ENCODE measurements around the gene PRSS22.

DNA sequence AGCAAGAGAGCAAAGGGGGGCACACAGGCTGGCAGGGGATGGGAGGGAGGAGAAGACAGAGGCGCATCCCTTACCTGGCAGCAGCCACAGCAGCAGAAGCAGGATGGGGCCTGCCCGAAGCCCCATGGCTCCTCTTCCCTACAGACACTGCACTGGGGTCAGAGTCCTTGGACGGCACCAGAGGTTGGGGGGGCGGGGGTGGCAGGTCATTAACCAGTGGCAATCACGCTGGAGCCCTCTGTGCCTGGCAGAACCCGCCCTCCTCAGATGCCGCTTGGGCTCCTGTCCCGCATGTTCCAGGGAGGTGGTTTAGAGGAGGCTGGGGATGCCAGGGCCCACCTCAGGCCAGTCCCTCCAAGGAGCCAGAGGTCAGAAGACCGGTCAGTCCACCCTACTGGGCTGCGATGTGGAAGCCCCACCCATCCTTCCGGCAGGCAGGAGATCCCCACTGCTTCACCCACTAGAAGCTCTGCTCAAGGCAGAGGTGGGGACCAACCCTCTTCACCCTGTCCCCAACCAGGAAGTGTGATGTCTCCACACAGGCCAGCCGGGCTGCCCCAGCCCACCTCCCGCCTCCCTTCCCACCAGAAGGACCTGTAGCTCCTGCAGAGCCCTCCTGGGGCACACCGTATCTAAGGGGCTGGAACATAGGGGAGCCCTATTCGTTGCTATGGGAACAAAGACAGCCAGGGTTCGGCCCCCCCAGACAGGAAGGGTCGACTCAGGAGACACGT lies 16.2 kb downstream of the PRSS22 start:
- TF ChIP-seq REST (IDR thresholded peaks at IDR 0.05; ENCODE audit: insufficient read depth in 1 of 2, low read depth in 2 of 2, low read length in 2 of 2), result no peak
- no peak for TF ChIP-seq TAF1 (IDR thresholded peaks at IDR 0.05; ENCODE audit: borderline replicate concordance, insufficient read depth, low read length)
- no peak for TF ChIP-seq POLR2AphosphoS5 (IDR thresholded peaks at IDR 0.05; ENCODE audit: low read depth, low read length)
- TF ChIP-seq SIN3A (IDR thresholded peaks at IDR 0.05; ENCODE audit: borderline replicate concordance, insufficient read depth, low read length), result no peak
- no peak for TF ChIP-seq FOXP2 (optimal IDR thresholded peaks at IDR 0.05; ENCODE audit: borderline replicate concordance, extremely low read depth, extremely low read length, insufficient read depth)
